Right cardiac atrium (tissue), 5 donors: Measurements from ENCODE around the gene GNAQ. TPM values are rescaled to one million over a fixed set of nuclear protein-coding genes. Genes with fewer than 3 reads are reported as not detected.
"Not testable (repeated sequence)": the region's sequence is repeated elsewhere in the genome, so short reads cannot be mapped to it uniquely, and the experiment has no call there.

Source experiments
- ATAC-seq, 2 donors: fragments of 200-7000 bp; cut with Tn5 transposase; one replicate each; pipeline versions ENCODE4 v1.8.0 to v1.9.1; 2020; ENCODE audit warnings: moderate library complexity in 2 of 2, mild to moderate bottlenecking in 1 of 2
- DNase-seq, 3 donors: peaks; one replicate each; pipeline ENCODE4 v3.0.0-alpha.2; 2020
- H3K27ac ChIP-seq: one replicate; pipeline ENCODE4 v1.5.1; 2013; ENCODE audit warnings: mild to moderate bottlenecking, low read length, control low read depth, moderate library complexity
- H3K27me3 ChIP-seq: one replicate; pipeline ENCODE4 v1.6.1; 2013; ENCODE audit not compliant: control insufficient read depth, insufficient read depth
- H3K4me1 ChIP-seq: one replicate; pipeline ENCODE4 v1.6.1; 2013; ENCODE audit warnings: low read length; ENCODE audit not compliant: control insufficient read depth, insufficient read depth
- H3K4me3 ChIP-seq: one replicate; pipeline ENCODE4 v1.5.1; 2013; ENCODE audit warnings: low read length, control low read depth
- H3K9me3 ChIP-seq: one replicate; pipeline ENCODE4 v1.6.1; 2013; ENCODE audit warnings: low read length; ENCODE audit not compliant: control insufficient read depth
- WGBS: extraction: QIAGEN DNeasy Blood & Tissue Kit; methylation state at CpG from one replicate; pipeline ENCODE4 v1.1.7; 2013; 5-methylcytosine and 5-hydroxymethylcytosine counted together
- intact Hi-C, 4 donors: fragments of 100-400 bp; cut with DNase I; formaldehyde crosslinking; loops; one replicate each; pipeline versions ENCODE4 v1.11.0 to v1.14.0; 2022 to 2023
- polyA plus RNA-seq: library from polyadenylated mRNA; stranded (reverse); fragments of 200-250 nt; gene quantifications from one replicate; pipeline ENCODE4 v1.2.3, GENCODE V29; 2013
- total RNA-seq, 4 donors: library from RNA; stranded (reverse); fragmentation: NEBNext Ultra II Directional; extraction: Animal tissue kit (Norgen Biotek cat#: 25700); gene quantifications; one replicate each; pipeline ENCODE4 v1.2.1, GENCODE V29; 2021
- donor health status: healthy with polysubstance abuse.
- donor health status: DM: no; HTN: yes; CAD: no.
- donor health status: DM: no; HTN: no; CAD: no.
- donor health status: DM: no; HTN: yes; CAD: no; lungs with severe emphysema.
- donor health status: DM: yes; HTN: yes; CAD: no.

GNAQ gene
- total and polyA plus RNA-seq, 5 donors, result 6.0 to 18.1 (median 16.4) TPM

DNA sequence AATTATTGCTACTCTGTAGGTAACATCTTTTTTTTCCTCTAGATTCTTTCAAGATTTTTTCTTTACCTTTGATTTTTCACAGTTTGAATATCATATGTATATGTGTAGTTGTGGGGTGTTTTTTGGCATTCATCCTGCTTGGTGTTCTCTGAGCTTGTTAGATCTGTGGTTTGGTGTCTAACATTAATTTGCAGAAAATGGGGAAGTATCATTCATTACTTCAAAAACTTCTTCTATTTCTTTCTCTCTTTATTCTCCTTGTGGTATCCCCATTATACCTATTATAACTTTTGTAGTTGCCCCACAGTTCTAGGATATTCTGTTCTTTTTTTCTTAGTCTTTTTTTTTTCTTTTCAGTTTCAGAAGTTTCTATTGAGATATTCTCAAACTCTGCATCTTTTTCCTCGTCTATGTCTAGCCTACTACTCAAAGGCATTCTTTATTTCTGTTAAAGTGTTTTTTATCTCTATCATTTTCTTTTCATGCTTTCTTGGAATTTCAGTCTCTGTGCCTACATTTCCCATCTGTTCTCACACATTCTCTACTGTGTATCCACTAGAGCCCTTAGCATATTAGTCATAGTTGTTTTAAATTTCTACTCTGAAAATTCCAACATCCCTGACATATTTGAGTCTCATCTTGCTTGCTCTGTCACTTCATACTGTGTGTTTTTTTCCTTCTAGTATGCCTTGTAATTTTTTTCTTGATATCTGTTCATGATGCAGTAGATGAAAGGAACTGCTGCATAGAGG is 323.4 kb downstream of the GNAQ start:
- 65% methylated on average over 1 of the region's 1 CpG for WGBS
- ATAC-seq (no peak), DNase-seq (no peak)
- intact Hi-C loops, result no loop called here
- H3K4me3 ChIP-seq, result no peak overlapping the region
- H3K27me3 ChIP-seq, result no peaks in the 10 kb centered on the region
- no peak overlapping the region for H3K27ac ChIP-seq
- H3K9me3 ChIP-seq, result no peaks in the 10 kb centered on the region
- no peaks in the 10 kb centered on the region for H3K4me1 ChIP-seq

DNA sequence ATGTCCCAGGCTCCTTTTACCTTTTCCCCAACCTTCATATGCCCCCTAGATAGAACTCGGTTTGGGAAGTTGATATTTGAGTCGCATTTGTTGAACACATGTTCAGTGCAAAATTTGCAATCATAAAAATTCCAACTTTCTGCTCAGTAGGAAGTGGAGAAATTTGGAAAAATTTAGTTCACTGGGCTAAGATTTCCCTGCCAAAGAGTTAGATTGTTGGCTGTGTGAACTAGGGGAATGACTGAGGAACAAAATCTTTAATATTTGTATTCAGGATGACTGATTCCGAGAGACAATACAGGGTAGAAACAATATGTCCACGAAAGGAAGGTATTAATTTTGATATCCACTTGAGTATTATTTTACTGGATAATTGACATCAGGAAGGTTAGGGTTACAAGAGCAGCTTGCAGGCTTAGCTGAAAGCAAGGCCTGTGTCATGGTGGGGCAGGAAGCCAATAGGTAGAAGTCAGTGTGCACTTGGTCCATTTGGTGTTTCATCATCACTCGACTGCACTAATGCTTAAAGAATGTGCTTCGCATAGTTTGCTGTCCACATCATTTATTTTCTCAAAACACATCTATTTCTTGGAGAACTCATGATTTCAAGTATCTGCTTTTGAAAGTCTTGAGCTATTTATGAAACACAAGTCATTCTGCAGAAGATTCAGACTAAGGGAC is 324.1 kb downstream of the GNAQ start:
- no peaks in the 10 kb centered on the region for H3K4me1 ChIP-seq
- intact Hi-C loops, result no loop called here
- no peak overlapping the region for H3K4me3 ChIP-seq
- 59% methylated on average over 6 of the region's 6 CpGs for WGBS
- no peaks in the 10 kb centered on the region for H3K9me3 ChIP-seq
- H3K27ac ChIP-seq, result no peak overlapping the region
- ATAC-seq (peak; percentile 82), DNase-seq (peak in 2 of 3 donors; percentile 67 to 76)
- H3K27me3 ChIP-seq, result no peaks in the 10 kb centered on the region

DNA sequence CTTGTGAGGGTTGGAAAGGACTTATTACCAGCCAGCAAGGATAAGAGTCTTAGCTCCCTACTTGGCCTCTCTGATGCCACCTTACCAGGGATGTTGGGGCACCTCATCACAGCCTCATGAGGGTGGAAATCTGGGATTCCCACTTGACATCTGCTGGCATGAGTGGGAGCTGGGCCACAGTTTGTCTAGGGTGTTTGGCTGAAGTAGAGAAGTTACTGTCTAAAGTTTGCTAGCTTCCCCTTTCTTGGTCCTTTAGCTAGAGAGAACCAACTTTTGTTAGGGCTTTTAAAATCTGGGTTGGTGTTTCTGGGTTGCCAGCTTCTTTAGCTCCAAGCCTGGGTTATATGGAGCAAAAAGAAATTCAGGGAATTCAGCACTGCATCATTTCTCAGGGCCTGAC is 326.0 kb downstream of the GNAQ start:
- no peak for DNase-seq
- intact Hi-C loops, result no loop called here
- H3K4me3 ChIP-seq, result no peak overlapping the region

DNA sequence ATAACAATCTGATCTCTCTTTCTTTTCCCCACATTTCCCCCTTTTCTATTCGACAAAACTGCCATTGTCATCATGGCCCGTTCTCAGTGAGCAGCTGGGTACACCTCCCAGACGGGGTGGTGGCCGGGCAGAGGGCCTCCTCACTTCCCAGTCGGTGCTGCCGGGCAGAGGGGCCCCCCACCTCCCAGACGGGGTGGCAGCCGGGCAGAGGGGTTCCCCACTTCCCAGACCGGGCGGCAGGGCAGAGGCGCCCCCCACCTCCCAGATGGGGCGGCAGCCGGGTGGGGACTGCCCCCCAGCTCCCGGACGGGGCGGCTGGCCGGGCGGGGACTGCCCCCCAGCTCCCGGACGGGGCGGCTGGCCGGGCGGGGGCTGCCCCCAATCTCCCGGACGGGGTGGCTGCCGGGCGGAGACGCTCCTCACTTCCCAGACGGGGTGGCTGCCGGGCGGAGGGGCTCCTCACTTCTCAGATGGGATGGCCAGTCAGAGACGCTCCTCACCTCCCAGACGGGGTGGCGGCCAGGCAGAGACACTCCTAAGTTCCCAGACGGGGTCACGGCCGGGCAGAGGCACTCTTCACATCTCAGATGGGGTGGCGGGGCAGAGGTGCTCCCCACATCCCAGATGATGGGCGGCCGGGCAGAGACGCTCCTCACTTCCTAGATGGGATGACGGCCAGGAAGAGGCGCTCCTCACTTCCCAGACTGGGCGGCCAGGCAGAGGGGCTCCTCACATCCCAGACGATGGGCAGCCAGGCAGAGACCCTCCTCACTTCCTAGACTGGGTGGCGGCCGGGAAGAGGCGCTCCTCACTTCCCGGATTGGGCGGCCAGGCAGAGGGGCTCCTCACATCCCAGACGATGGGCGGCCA is 328.9 kb downstream of the GNAQ start:
- DNase-seq, intact Hi-C loops, H3K4me1 ChIP-seq, H3K27me3 ChIP-seq, ATAC-seq, H3K4me3 ChIP-seq, H3K27ac ChIP-seq, H3K9me3 ChIP-seq: not testable (repeated sequence)
- WGBS, result 96% methylated on average over 52 of the region's 52 CpGs

More for the DNA sequence above, 326.0 kb downstream of the GNAQ start:
- Histone ChIP-seq H3K27me3 (no peaks in the 10 kb centered on the region), H3K4me1 (no peaks in the 10 kb centered on the region), H3K27ac (no peak overlapping the region), H3K9me3 (no peaks in the 10 kb centered on the region)
- ATAC-seq, result no peak

DNA sequence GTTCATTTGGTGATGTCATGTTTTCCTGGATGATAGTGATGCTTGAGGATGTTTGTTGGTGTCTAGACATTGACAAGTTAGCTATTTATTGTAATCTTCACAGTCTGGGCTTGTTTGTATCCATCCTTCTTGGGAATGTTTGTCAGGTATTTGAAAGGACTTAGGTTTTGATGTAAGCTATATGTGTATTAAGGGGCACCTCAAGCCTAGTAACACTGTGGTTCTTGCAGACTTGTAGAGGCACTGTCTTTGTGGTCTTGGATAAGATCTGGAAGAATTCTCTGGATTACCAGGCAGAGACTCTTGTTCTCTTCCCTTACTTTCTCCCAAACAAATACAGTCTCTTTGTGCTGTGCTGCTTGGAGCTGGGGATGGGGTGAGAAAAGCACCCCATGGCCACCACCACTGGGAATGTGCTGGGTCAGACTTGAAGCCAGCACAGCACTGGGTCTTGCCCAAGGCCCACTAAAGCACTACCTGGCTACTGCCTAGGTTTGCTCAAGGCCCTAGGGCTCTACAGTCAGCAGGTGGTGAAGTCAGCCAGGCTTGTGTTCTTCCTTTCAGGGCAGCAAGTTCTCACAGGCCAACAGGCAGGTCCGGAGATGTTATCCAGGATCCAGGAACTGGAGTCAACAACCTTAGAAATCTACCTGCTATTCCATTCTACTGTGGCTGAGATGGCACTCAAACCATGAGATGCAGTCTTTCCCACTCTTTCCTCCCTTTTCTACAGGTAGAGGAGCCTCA is 334.2 kb downstream of the GNAQ start:
- no peak for DNase-seq
- Histone ChIP-seq H3K27me3 (no peaks in the 10 kb centered on the region), H3K4me3 (no peak overlapping the region), H3K27ac (no peak overlapping the region), H3K4me1 (no peaks in the 10 kb centered on the region), H3K9me3 (no peaks in the 10 kb centered on the region)
- no peak for ATAC-seq
- intact Hi-C loops, result no loop called here
- WGBS, result 91% methylated on average over 1 of the region's 1 CpG

DNA sequence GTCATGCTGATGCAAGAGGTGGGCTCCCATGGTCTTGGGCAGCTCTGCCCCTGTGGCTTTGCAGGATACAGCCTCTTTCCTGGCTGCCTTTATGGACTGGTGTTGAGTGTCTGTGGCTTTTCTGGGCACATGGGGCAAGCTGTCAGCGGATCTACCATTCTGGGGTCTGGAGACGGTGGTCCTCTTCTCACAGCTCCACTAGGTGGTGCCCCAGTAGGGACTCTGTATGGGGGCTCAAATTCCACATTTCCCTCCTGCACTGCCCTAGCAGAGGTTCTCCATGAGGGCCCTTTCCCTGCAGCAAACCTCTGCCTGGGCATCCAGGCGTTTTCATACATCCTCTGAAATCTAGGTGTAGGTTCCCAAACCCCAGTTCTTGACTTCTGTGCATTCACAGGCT is 340.9 kb downstream of the GNAQ start:
- ATAC-seq, H3K27me3 ChIP-seq, H3K27ac ChIP-seq, H3K9me3 ChIP-seq, DNase-seq, intact Hi-C loops, H3K4me1 ChIP-seq, H3K4me3 ChIP-seq: not testable (repeated sequence)
- 93% methylated on average over 3 of the region's 3 CpGs for WGBS

DNA sequence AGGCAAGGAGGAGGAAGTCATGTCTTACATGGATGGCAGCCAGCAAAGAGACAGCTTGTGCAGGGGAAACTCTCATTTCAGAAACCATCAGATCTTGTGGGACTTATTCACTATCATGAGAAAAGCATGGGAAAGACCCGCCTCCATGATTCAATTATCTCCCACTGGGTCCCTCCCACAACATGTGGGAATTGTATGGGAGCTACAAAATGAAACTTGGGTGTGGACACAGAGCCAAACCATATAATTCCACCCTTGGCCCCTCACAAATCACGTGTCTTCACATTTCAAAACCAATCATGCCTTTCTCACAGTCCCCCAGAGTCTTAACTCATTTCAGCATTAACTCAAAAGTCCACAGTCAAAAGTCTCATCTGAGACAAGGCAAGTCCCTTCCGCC is 341.5 kb downstream of the GNAQ start:
- H3K27me3 ChIP-seq, ATAC-seq, H3K9me3 ChIP-seq, H3K4me1 ChIP-seq, H3K4me3 ChIP-seq, intact Hi-C loops, H3K27ac ChIP-seq, DNase-seq: not testable (repeated sequence)
- 72% methylated on average over 3 of the region's 3 CpGs for WGBS

DNA sequence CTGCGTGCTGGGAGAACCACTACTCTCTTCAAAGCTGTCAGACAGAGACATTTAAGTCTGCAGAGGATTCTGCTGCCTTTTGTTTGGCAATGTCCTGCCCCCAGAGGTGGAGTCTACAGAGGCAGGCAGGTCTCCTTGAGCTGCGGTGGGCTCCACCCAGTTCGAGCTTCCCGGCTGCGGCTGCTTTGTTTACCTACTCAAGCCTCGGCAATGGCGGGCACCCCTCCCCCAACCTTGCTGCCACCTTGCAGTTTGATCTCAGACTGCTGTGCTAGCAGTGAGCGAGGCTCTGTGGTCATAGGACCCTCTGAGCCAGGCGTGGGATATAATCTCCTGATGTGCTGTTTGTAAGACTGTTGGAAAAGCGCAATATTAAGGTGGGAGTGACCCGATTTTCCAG is 343.9 kb downstream of the GNAQ start:
- H3K4me1 ChIP-seq, H3K9me3 ChIP-seq, DNase-seq, H3K27me3 ChIP-seq, ATAC-seq, H3K4me3 ChIP-seq, H3K27ac ChIP-seq, intact Hi-C loops: not testable (repeated sequence)
- 94% methylated on average over 11 of the region's 11 CpGs for WGBS

DNA sequence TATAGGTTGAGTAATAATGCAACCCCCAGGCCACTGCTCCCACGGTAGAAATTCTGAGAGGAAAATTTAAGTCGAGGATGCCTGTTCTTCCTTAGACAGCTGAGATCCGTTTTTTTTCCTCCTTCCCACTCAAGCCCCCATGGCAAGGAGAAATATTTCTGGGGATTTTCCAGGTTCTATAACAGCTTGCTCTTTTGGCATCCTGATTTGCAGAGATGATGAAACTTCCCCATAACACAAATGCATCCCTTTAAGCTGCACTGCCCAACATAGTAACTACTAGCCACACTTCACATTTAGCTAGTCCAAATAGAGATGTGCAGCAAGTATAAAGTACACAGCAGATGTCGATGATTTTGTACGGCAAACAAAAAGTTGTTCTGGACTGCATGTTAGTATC is 351.0 kb downstream of the GNAQ start:
- DNase-seq (no peak), ATAC-seq (no peak)
- no peak overlapping the region for H3K27ac ChIP-seq
- H3K9me3 ChIP-seq, result no peaks in the 10 kb centered on the region
- intact Hi-C loops, result no loop called here
- H3K4me1 ChIP-seq, result no peaks in the 10 kb centered on the region
- no peaks in the 10 kb centered on the region for H3K27me3 ChIP-seq
- WGBS, result 60% methylated on average over 5 of the region's 5 CpGs
- H3K4me3 ChIP-seq, result no peak overlapping the region

DNA sequence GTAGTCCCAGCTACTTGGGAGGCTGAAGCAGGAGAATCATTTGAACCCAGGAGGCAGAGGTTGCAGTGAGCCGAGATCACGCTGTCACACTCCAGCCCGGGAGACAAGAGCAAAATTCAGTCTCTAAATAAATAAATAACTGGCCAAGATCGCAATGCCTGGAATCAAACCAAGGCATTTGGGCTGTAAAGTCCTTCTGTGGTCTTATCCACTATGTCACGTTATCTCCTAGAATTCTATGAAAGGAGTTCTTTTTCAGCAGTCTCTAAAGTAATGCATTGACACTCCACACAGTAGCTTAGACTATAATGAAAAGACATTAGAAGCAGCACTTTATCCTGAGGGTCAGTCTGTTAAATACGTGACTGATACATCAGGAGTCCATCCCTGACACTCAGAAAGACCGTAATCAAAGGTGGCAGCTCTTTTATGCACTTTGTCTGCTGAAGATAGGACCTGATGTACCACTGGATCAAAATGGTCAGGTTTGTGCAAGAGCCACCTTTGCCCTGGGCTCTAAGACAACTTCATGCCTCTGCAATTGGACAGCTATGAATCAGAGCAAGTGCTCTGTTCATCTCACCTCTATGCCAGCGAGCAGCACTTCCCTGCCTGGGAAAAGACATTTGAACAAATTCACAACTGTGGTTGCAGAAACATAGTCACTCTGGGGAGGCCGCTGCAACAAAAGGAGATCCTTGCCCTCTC is 351.8 kb downstream of the GNAQ start:
- no peak overlapping the region for H3K27ac ChIP-seq
- no peaks in the 10 kb centered on the region for H3K27me3 ChIP-seq
- no peak for DNase-seq
- no peak overlapping the region for H3K4me3 ChIP-seq
- no peaks in the 10 kb centered on the region for H3K4me1 ChIP-seq
- intact Hi-C loops, result no loop called here
- WGBS, result 61% methylated on average over 9 of the region's 9 CpGs
- ATAC-seq, result peak in 1 of 2 donors; percentile 16
- H3K9me3 ChIP-seq, result no peaks in the 10 kb centered on the region
